ENCODE results near the gene CACNA2D3. TPM values are rescaled to one million over a fixed set of nuclear protein-coding genes. Genes with fewer than 3 reads are reported as not detected.

CACNA2D3 gene
- total RNA-seq, 1 donor from 2014 or later: 7.3 TPM

DNA sequence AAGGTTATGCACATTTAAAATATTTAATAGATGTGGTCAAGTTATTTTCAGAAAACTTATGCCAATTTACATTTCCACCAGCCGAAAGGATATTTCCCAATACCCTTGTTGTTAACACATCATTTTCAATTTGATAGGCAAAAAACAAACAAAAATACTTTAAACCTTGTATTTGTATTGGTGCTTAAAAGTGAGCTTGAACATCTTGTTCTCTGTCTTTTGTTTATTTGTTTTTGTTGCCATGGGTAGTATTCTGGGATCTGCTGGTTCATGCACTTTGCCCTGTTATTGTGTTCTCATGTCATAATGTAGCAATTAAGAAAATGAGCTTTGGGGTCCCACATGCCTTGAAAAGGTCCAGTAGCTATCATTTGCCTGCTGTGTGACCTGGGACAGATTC lies 614.1 kb downstream of the CACNA2D3 start:
- Histone ChIP-seq H3K4me3 (no peak overlapping the region), H3K4me1 (no peaks in the 10 kb centered on the region), H3K27ac (no peak overlapping the region), H3K27me3 (no peaks in the 10 kb centered on the region), H3K36me3 (no peaks in the 10 kb centered on the region), H3K9me3 (no peaks in the 10 kb centered on the region)
- no peak for ATAC-seq
- no peak for DNase-seq
- TF ChIP-seq, protein P1, sequence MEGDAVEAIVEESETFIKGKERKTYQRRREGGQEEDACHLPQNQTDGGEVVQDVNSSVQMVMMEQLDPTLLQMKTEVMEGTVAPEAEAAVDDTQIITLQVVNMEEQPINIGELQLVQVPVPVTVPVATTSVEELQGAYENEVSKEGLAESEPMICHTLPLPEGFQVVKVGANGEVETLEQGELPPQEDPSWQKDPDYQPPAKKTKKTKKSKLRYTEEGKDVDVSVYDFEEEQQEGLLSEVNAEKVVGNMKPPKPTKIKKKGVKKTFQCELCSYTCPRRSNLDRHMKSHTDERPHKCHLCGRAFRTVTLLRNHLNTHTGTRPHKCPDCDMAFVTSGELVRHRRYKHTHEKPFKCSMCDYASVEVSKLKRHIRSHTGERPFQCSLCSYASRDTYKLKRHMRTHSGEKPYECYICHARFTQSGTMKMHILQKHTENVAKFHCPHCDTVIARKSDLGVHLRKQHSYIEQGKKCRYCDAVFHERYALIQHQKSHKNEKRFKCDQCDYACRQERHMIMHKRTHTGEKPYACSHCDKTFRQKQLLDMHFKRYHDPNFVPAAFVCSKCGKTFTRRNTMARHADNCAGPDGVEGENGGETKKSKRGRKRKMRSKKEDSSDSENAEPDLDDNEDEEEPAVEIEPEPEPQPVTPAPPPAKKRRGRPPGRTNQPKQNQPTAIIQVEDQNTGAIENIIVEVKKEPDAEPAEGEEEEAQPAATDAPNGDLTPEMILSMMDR (IDR thresholded peaks at IDR 0.05): no peak
- intact Hi-C loops (cut with DNase I): no loop called here

DNA sequence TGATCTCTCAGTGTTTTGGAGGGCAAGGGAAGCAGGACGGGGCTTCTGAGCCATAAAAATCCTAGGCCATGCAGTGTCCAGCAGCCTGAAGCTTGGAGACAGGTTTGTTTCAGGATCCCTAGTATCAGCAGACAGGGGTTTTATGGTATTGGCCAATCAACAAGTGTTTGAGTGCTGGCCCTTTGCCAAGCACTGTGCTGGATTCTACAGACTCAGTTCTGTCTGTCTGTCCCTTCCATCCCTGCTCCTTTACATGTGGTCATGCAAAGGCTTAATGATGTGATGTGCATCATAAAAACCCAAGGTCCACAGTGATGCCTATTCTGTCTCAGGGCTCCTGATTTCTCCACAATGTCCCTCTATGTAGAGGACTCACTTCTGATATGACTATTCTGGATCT lies 621.4 kb downstream of the CACNA2D3 start:
- TF ChIP-seq, protein P1 (IDR thresholded peaks at IDR 0.05): no peak
- Histone ChIP-seq H3K9me3 (no peaks in the 10 kb centered on the region), H3K4me3 (no peak overlapping the region), H3K4me1 (no peaks in the 10 kb centered on the region), H3K36me3 (no peaks in the 10 kb centered on the region), H3K27me3 (no peaks in the 10 kb centered on the region), H3K27ac (no peak overlapping the region)
- intact Hi-C loops (cut with DNase I): no loop called here
- DNase-seq (no peak), ATAC-seq (no peak)

DNA sequence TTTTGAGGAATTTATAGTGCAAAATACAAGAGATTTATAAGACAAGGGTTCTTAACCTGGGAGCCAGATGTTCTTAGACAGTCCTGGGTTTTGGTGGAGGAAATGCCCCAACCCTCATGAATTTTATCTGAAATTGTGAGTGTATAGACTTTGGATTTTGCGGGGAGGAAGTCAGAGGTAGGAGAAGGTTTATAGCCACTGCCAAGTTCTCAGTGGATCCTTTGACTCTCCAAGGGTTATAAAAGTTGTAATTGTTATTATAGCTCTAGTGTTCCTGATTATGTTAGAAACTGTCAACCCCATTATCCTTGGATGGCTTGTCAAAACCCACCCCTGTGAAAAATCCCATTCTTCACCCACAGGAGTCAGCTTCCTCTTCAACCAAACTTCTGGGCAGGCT lies 621.9 kb downstream of the CACNA2D3 start:
- H3K9me3 ChIP-seq: no peaks in the 10 kb centered on the region
- no peaks in the 10 kb centered on the region for H3K4me1 ChIP-seq
- intact Hi-C loops (cut with DNase I): no loop called here
- TF ChIP-seq, protein P1 (IDR thresholded peaks at IDR 0.05): no peak
- ATAC-seq: no peak
- no peaks in the 10 kb centered on the region for H3K36me3 ChIP-seq
- H3K4me3 ChIP-seq: no peak overlapping the region
- no peak for DNase-seq
- no peak overlapping the region for H3K27ac ChIP-seq
- H3K27me3 ChIP-seq: no peaks in the 10 kb centered on the region

DNA sequence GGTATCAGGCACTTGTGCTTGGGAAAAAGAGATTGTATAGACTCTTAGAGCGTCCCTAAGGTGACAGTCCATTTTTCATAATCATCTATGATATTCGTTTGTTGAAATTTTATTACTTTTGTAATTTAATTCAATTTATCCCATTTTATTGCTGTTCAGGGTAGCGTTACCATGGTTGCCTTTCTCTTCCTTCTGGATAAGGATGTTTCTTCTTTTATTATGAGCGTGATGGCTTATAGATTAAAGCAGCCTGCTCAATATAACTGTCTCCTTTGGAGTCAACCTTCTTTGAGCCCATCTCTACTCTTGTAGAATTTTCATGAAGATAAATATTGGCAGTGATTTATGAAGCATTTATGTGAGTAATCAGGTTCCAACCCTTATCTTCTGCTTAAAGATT lies 623.5 kb downstream of the CACNA2D3 start:
- TF ChIP-seq, protein P1 (IDR thresholded peaks at IDR 0.05): no peak
- no peaks in the 10 kb centered on the region for H3K36me3 ChIP-seq
- H3K27ac ChIP-seq: no peak overlapping the region
- H3K4me1 ChIP-seq: no peaks in the 10 kb centered on the region
- no peaks in the 10 kb centered on the region for H3K9me3 ChIP-seq
- intact Hi-C loops (cut with DNase I): no loop called here
- ATAC-seq (no peak), DNase-seq (no peak)
- H3K4me3 ChIP-seq: no peak overlapping the region
- no peaks in the 10 kb centered on the region for H3K27me3 ChIP-seq

DNA sequence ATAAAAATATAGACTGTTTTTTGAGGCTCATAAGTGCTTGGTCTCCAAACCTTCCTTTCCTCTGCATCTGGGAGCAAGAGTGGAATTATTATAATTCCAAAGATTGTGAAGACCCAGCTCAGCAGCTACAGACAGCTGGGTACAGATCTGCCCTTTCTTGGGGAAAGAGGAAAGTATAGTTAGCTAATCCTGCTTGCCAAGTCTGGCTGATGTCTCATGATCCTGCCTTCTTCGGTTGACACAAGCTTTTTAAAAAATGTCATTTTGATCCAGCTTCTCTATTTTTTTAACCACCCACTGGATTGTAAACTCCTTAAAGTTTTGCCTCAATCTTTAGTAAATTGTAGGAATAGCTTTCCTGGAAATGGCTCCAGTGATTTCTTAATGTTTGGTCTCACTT lies 624.4 kb downstream of the CACNA2D3 start:
- Histone ChIP-seq H3K27me3 (no peaks in the 10 kb centered on the region), H3K27ac (no peak overlapping the region), H3K4me3 (no peak overlapping the region), H3K36me3 (no peaks in the 10 kb centered on the region), H3K4me1 (no peaks in the 10 kb centered on the region), H3K9me3 (no peaks in the 10 kb centered on the region)
- ATAC-seq (no peak), DNase-seq (no peak)
- TF ChIP-seq, protein P1 (IDR thresholded peaks at IDR 0.05): no peak
- intact Hi-C loops (cut with DNase I): no loop called here

GRCh38 chr3:54755756-54756155 lies 633.4 kb downstream of the CACNA2D3 start:
- Histone ChIP-seq H3K4me3 (no peak overlapping the region), H3K36me3 (no peaks in the 10 kb centered on the region), H3K27me3 (no peaks in the 10 kb centered on the region), H3K9me3 (no peaks in the 10 kb centered on the region), H3K4me1 (no peaks in the 10 kb centered on the region), H3K27ac (no peak overlapping the region)
- TF ChIP-seq, protein P1 (IDR thresholded peaks at IDR 0.05): no peak
- intact Hi-C loops (cut with DNase I): no loop called here
- no peak for DNase-seq
- no peak for ATAC-seq

Data from upper lobe of right lung (tissue), 1 donor.